ENCODE measurements around the gene PTP4A1.

DNA sequence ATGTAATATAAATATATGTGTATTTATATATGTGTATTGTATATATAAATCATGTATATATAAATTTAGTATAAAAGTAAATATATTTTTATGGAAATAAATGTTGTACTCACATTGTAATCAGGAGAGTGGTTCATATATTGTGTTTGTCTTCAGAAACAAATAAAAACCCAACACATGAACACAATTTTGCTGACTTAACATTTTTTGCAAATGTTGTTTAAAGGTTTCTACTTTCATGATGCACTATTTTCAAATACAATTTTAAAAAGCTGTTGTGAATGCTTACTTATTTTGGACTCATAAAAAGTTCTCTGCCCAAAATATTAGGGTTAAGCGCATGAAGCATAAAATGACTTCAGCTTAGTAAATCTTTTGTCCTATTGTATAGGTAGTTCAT lies 39.3 kb downstream of the PTP4A1 start:
- no peak for TF ChIP-seq POLR2A (IDR thresholded peaks at IDR 0.05; ENCODE audit: low read depth, low read length)
- TF ChIP-seq CTCF (conservative IDR thresholded peaks at IDR 0.05; ENCODE audit: low read depth, low read length), result no peak
- no peak for TF ChIP-seq BHLHE40 (IDR thresholded peaks at IDR 0.05; ENCODE audit: low read depth, low read length)
- no peak for TF ChIP-seq CEBPB (IDR thresholded peaks at IDR 0.05; ENCODE audit: low read depth, low read length)
- TF ChIP-seq, protein P1, sequence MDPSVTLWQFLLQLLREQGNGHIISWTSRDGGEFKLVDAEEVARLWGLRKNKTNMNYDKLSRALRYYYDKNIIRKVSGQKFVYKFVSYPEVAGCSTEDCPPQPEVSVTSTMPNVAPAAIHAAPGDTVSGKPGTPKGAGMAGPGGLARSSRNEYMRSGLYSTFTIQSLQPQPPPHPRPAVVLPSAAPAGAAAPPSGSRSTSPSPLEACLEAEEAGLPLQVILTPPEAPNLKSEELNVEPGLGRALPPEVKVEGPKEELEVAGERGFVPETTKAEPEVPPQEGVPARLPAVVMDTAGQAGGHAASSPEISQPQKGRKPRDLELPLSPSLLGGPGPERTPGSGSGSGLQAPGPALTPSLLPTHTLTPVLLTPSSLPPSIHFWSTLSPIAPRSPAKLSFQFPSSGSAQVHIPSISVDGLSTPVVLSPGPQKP (IDR thresholded peaks at IDR 0.05; ENCODE audit: borderline replicate concordance, low read depth, low read length), result no peak
- TF ChIP-seq SMC3 (IDR thresholded peaks at IDR 0.05; ENCODE audit: low read depth, low read length), result no peak
- no peak for TF ChIP-seq RFX5 (IDR thresholded peaks at IDR 0.05; ENCODE audit: low read depth, low read length)
- no peak for TF ChIP-seq FOS (IDR thresholded peaks at IDR 0.05; ENCODE audit: low read depth, low read length)
- TF ChIP-seq, protein P2, sequence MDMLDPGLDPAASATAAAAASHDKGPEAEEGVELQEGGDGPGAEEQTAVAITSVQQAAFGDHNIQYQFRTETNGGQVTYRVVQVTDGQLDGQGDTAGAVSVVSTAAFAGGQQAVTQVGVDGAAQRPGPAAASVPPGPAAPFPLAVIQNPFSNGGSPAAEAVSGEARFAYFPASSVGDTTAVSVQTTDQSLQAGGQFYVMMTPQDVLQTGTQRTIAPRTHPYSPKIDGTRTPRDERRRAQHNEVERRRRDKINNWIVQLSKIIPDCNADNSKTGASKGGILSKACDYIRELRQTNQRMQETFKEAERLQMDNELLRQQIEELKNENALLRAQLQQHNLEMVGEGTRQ (IDR thresholded peaks at IDR 0.05; ENCODE audit: low read depth, low read length), result no peak
- no peak for TF ChIP-seq RAD21 (IDR thresholded peaks at IDR 0.05; ENCODE audit: low read length)
